Loucy (cell line): ENCODE results near the gene MVP.
"Not testable (repeated sequence)": the region's sequence is repeated elsewhere in the genome, so short reads cannot be mapped to it uniquely, and the experiment has no call there.

Experiments
- H2AFZ ChIP-seq: fragments of 200-600 bp; sonication (generic); 2 replicates; pipeline ENCODE4 v1.6.0; 2016; ENCODE audit warnings: antibody characterized with exemption, mild to moderate bottlenecking, low read length, moderate library complexity
- H3F3A ChIP-seq: fragments of 200-600 bp; 2 replicates; pipeline ENCODE4 v1.6.0; 2016; ENCODE audit warnings: antibody characterized with exemption, low read depth, mild to moderate bottlenecking
- H3K27me3 ChIP-seq: fragments of 200-600 bp; sonication (generic); 2 replicates; pipeline ENCODE4 v1.6.1; 2014; ENCODE audit warnings: low read length, mild to moderate bottlenecking; ENCODE audit not compliant: insufficient read depth, poor library complexity, severe bottlenecking
- H3K36me3 ChIP-seq: fragments of 200-600 bp; sonication (generic); 2 replicates; pipeline ENCODE4 v1.6.1; 2016; ENCODE audit warnings: low read length; ENCODE audit not compliant: insufficient read depth
- H3K4me1 ChIP-seq: fragments of 200-600 bp; sonication (generic); 2 replicates; pipeline ENCODE4 v1.5.1; 2014; ENCODE audit warnings: low read length, mild to moderate bottlenecking; ENCODE audit not compliant: insufficient read depth, poor library complexity, severe bottlenecking
- H3K4me2 ChIP-seq: fragments of 200-600 bp; sonication (generic); 2 replicates; pipeline ENCODE4 v1.6.0; 2014; ENCODE audit warnings: antibody characterized with exemption, low read length, low read depth, mild to moderate bottlenecking; ENCODE audit not compliant: poor library complexity, severe bottlenecking
- H3K4me3 ChIP-seq: fragments of 200-600 bp; sonication (generic); 2 replicates; pipeline ENCODE4 v1.5.1; 2014; ENCODE audit warnings: low read length, mild to moderate bottlenecking, mixed read lengths; ENCODE audit not compliant: poor library complexity, severe bottlenecking
- H3K79me2 ChIP-seq: fragments of 200-600 bp; sonication (generic); 2 replicates; pipeline ENCODE4 v1.6.1; 2014; ENCODE audit warnings: low read length; ENCODE audit not compliant: insufficient read depth
- H3K9ac ChIP-seq: fragments of 200-600 bp; sonication (generic); 2 replicates; pipeline ENCODE4 v1.6.0; 2014; ENCODE audit warnings: mild to moderate bottlenecking, low read depth, low read length, moderate library complexity; ENCODE audit not compliant: poor library complexity, severe bottlenecking
- H3K9me2 ChIP-seq: fragments of 200-600 bp; sonication (generic); replicated peaks from 2 replicates; pipeline ENCODE4 v1.6.1; 2016; ENCODE audit warnings: low read depth, low read length, mixed read lengths
- H3K9me3 ChIP-seq: fragments of 200-600 bp; sonication (generic); 2 replicates; pipeline ENCODE4 v1.6.1; 2014; ENCODE audit warnings: mild to moderate bottlenecking, antibody characterized with exemption, low read length, low read depth; ENCODE audit not compliant: insufficient read depth
- H4K20me1 ChIP-seq: fragments of 200-600 bp; sonication (generic); 2 replicates; pipeline ENCODE4 v1.6.0; 2014; ENCODE audit warnings: antibody characterized with exemption, low read length, mild to moderate bottlenecking; ENCODE audit not compliant: insufficient read depth, poor library complexity, severe bottlenecking
- CTCF ChIP-seq: fragments of 200-600 bp; sonication (generic); conservative IDR thresholded peaks from 2 replicates; pipeline ENCODE4 v1.5.1; 2014; ENCODE audit warnings: mild to moderate bottlenecking, antibody characterized with exemption, low read length
- EZH2phosphoT487 ChIP-seq: fragments of 200-600 bp; IDR thresholded peaks from 2 replicates; pipeline ENCODE4 v1.6.1; 2018; ENCODE audit warnings: antibody characterized with exemption, mild to moderate bottlenecking, moderate library complexity, borderline replicate concordance

The MVP gene

GRCh38 chr16:29820271-29820701 is at the start of gene MVP:
TSS of gene MVP (plus strand) at chr16:29820462. CDS start at chr16:29830550, 10,088 bp downstream.
- no peaks in the 10 kb centered on the region; the same call in 1 of the 2 replicates for H3K36me3 ChIP-seq
- no peaks in the 10 kb centered on the region for H3K9me2 ChIP-seq
- no peaks in the 10 kb centered on the region for H3K9me3 ChIP-seq
- H3K4me1 ChIP-seq = peaks cover 33% of the 10 kb centered on the region
- TF ChIP-seq CTCF (no peak), EZH2phosphoT487 (no peak)
- H3K4me3 ChIP-seq = peak within 1 kb of the TSS; percentile 73
- H2AFZ ChIP-seq = no peak within 1 kb of the TSS
- peak within 1 kb of the TSS; percentile 63 for H3K9ac ChIP-seq
- peaks cover 15% of the 10 kb centered on the region for H4K20me1 ChIP-seq
- H3K79me2 ChIP-seq = peaks cover 28% of the 10 kb centered on the region
- H3K4me2 ChIP-seq = peak within 1 kb of the TSS; percentile 78
- H3K27me3 ChIP-seq = no peaks in the 10 kb centered on the region
- H3F3A ChIP-seq = no peaks in the 10 kb centered on the region

GRCh38 chr16:29772330-29772729 is 47.9 kb upstream of the MVP start:
- H3K27me3 ChIP-seq, H4K20me1 ChIP-seq, H2AFZ ChIP-seq, H3F3A ChIP-seq, H3K9ac ChIP-seq, H3K4me3 ChIP-seq, H3K36me3 ChIP-seq, H3K9me3 ChIP-seq, H3K4me1 ChIP-seq, H3K79me2 ChIP-seq, H3K4me2 ChIP-seq, H3K9me2 ChIP-seq: not testable (repeated sequence)

GRCh38 chr16:29774730-29775129 is 45.5 kb upstream of the MVP start:
- Histone ChIP-seq H2AFZ (no peak overlapping the region), H3K79me2 (no peaks in the 10 kb centered on the region), H3K4me1 (no peaks in the 10 kb centered on the region), H3K4me2 (no peak overlapping the region), H3F3A (no peaks in the 10 kb centered on the region), H3K9me2 (no peaks in the 10 kb centered on the region), H3K36me3 (no peaks in the 10 kb centered on the region), H3K27me3 (no peaks in the 10 kb centered on the region), H3K9me3 (no peaks in the 10 kb centered on the region), H4K20me1 (no peaks in the 10 kb centered on the region), H3K9ac (no peak overlapping the region), H3K4me3 (no peak overlapping the region)
- no peak for TF ChIP-seq EZH2phosphoT487
- no peak for TF ChIP-seq CTCF

GRCh38 chr16:29775742-29776408 is 44.4 kb upstream of the MVP start:
- no peaks in the 10 kb centered on the region for H3K9me2 ChIP-seq
- no peaks in the 10 kb centered on the region for H3F3A ChIP-seq
- H3K79me2 ChIP-seq = no peaks in the 10 kb centered on the region
- H2AFZ ChIP-seq = no peak overlapping the region
- no peaks in the 10 kb centered on the region for H3K36me3 ChIP-seq
- no peaks in the 10 kb centered on the region for H3K9me3 ChIP-seq
- H3K4me1 ChIP-seq = no peaks in the 10 kb centered on the region
- H4K20me1 ChIP-seq = no peaks in the 10 kb centered on the region
- no peak overlapping the region for H3K4me2 ChIP-seq
- H3K27me3 ChIP-seq = no peaks in the 10 kb centered on the region
- H3K9ac ChIP-seq = no peak overlapping the region
- no peak for TF ChIP-seq EZH2phosphoT487
- H3K4me3 ChIP-seq = no peak overlapping the region
